RWPE1 (cell line): Measurements from ENCODE around the gene AFMID.

Experiments used
- CTCF ChIA-PET: fragments of 350-600 bp; sonication (Branson Sonifier 250); formaldehyde crosslinking; extraction: SDS; loops from one replicate; lab custom pipeline; 2021; lab: Yijun Ruan, JAX
- POLR2A ChIA-PET: fragments of 400-600 bp; formaldehyde crosslinking; extraction: SDS; loops from one replicate; lab custom pipeline; 2020; ENCODE audit warnings: antibody characterized with exemption; ENCODE audit not compliant: low non-redundant PET; lab: Yijun Ruan, JAX
- DNase-seq: peaks from one replicate; pipeline ENCODE4 v3.0.0; 2012; ENCODE audit warnings: low spot score
- H3K27ac ChIP-seq: fragments of 450-650 bp; 2 replicates; pipeline ENCODE4 v1.5.1; 2017
- TF ChIP-seq, protein P1 (sequence below): fragments of 450-650 bp; conservative IDR thresholded peaks from 2 replicates; pipeline ENCODE4 v1.5.1; 2017; ENCODE audit warnings: low read depth, mild to moderate bottlenecking

The AFMID gene

DNA sequence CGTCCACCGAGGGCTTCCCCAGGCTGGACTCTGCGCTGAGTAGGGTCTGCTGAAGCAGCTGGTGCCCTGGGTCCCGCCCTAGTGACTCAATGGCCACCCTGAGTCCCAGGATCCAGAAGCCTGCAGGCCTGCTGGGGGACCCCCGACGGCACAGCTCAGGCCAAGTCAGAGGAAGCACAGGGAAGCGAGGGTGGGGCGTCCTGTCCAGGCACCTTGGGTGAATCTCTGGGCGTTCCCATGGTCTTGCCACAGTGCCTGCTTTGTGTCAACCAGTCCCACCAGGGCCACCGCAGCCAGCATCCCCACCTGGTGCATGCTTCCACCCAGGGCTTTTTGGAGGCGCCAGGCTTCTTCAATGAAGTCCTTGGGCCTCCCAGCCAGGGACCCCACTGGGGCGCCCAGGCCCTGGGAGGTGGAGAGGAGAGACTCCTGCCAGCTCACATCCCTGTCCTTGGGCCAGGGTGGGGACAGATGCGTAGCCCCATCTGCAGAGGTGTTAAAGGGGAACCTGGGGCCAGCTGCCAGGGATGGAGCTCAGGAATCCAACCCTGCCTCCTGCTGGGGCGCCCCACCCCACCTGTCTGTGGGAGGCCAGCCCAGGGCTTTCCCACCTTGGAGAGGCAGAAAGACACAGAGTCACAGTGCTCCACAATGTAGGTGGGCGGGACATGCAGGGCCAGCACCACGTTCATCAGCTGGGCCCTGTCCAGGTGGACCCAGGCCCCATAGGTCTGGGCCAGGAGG is 62.1 kb downstream of the AFMID start:
- ChIA-PET CTCF (interaction anchor here (0.5 to 2.3 kb wide), 6 partner anchors 12 to 230 kb away, joined by 3 to 14 read pairs (median 4); partner anchors contain the start of gene TK1), POLR2A (no interaction called here)
- no peak overlapping the region for H3K27ac ChIP-seq
- no peak for DNase-seq
- TF ChIP-seq, protein P1, sequence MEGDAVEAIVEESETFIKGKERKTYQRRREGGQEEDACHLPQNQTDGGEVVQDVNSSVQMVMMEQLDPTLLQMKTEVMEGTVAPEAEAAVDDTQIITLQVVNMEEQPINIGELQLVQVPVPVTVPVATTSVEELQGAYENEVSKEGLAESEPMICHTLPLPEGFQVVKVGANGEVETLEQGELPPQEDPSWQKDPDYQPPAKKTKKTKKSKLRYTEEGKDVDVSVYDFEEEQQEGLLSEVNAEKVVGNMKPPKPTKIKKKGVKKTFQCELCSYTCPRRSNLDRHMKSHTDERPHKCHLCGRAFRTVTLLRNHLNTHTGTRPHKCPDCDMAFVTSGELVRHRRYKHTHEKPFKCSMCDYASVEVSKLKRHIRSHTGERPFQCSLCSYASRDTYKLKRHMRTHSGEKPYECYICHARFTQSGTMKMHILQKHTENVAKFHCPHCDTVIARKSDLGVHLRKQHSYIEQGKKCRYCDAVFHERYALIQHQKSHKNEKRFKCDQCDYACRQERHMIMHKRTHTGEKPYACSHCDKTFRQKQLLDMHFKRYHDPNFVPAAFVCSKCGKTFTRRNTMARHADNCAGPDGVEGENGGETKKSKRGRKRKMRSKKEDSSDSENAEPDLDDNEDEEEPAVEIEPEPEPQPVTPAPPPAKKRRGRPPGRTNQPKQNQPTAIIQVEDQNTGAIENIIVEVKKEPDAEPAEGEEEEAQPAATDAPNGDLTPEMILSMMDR, result no peak

DNA sequence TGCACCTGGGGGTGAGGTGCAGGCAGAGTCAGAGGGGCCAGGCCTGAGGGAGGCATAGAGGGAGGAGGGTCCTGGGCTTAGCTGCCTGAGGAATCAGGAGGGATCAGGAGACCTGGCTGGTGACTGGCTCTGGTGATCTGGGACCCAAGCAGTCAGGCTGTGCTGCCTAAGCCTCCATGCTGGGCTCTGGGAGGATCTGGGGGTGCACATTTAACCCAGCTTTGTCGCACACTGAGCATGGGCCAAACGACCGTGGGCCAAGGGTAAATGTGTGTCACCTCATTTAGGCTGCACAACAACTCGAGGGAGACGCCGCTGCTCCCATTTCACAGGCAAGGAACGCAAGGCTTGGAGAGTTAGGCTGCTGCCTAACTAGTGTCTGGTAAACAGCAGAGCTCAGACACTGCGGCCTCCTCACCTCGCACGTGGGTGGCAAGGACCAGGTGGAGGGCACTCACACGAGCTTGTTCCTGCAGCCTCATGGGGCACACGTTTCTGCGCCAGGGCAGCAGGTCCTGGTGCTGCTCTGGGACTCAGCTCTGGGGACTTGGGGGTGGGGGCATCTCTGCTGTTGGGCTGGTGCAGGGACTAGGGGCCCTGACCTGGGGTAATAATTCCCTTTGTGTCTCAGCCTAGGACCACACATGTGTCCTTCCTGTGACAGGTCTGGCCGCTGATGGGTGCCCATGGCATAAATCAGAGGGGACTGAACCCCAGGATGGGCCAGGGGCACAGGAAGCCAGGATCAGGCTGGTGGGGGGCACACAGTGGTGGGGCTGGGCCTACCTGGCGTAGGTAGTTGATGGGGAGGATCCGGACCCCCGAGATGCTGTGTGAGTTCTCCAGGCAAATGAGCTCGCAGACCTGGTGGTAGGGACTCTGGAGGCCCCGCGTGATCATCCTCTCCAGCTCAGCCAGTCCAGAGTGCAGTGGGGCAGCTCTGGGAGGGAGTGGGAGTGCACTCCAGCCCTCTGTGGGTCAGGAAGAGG is 63.0 kb downstream of the AFMID start:
- no peak for DNase-seq
- POLR2A ChIA-PET, result interaction anchor here (0.5 kb wide), 1 partner anchor 30 kb away, joined by 3 read pairs; no protein-coding TSS in a partner anchor
- H3K27ac ChIP-seq, result no peak overlapping the region
- TF ChIP-seq, protein P1, result no peak
- CTCF ChIA-PET, result interaction anchor here (0.5 to 2.3 kb wide), 30 partner anchors 7 to 818 kb away, joined by 3 to 14 read pairs (median 4); partner anchors contain the start of gene TK1

DNA sequence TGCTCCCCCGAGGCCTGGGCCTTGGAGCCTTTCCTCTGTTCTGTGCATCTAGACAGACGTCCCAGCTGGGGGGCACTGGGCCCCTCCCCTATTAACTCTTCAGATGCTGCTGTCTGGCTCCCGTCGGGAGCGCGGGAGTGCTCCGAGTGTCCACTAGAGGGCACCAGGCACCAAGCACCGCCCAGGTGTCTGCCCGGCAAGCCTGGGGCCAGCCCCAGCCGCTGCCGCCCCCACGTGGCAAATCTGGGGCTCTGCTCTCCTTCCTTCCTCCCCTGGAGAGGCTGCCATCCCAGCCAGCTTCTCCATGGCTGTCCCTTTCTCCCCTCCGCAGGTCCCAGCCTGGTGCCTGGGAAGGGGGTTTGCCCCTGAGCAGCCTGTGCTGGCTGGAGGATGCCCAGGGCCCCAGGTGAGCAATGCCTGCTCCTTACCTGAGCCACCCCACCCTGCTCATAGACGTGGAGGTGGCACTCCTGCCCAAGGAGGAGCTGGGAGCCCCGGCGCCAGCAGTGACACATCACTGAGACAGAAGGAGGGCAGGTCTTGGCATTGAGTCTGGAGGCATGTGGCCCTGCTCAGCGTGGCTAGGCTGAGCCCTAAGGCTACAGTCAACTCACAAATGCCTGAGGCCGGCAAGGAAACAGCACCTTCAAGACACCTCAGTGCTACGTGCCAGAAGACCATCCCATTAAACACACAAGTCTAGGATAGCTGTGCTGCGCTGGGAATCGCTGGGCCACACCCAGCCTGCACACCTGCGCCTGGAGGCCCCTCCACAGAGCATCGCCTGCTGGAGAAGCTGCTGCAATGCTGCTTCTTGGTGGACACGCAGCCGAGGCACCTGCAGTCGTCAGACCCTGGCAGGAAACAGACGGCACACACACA is 64.0 kb downstream of the AFMID start:
- peak; percentile 94 for DNase-seq
- H3K27ac ChIP-seq, result peak overlapping the region; percentile 38
- CTCF ChIA-PET, result interaction anchor here (0.5 to 2.3 kb wide), 37 partner anchors 8 to 530 kb away, joined by 3 to 14 read pairs (median 4); no protein-coding TSS in a partner anchor
- POLR2A ChIA-PET, result interaction anchor here (0.5 kb wide), 2 partner anchors 31 to 41 kb away, joined by 3 to 4 read pairs; no protein-coding TSS in a partner anchor
- TF ChIP-seq, protein P1, result peak; percentile 100

DNA sequence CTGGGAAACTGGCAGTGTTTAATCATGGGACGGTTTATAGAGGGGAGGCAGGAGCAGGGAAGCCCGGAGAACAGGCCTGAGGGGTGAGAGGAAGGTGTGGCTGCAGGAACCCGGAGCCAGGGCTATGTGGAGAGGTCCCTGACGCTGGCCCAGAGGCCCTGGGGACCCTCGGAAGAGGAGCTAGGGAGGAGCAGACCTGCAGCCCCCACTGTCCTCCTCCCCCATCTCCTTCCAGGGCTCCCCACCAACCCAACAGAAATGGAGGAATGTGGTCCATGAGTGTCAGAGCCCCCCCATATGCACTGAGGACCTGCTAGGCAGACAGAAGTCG is 64.6 kb downstream of the AFMID start:
- CTCF ChIA-PET, result interaction anchor here (0.6 to 2.3 kb wide), 17 partner anchors 10 to 172 kb away, joined by 3 to 14 read pairs (median 5); no protein-coding TSS in a partner anchor
- POLR2A ChIA-PET, result no interaction called here
- DNase-seq, result no peak
- H3K27ac ChIP-seq, result peak overlapping the region; percentile 38
- TF ChIP-seq, protein P1, result no peak

DNA sequence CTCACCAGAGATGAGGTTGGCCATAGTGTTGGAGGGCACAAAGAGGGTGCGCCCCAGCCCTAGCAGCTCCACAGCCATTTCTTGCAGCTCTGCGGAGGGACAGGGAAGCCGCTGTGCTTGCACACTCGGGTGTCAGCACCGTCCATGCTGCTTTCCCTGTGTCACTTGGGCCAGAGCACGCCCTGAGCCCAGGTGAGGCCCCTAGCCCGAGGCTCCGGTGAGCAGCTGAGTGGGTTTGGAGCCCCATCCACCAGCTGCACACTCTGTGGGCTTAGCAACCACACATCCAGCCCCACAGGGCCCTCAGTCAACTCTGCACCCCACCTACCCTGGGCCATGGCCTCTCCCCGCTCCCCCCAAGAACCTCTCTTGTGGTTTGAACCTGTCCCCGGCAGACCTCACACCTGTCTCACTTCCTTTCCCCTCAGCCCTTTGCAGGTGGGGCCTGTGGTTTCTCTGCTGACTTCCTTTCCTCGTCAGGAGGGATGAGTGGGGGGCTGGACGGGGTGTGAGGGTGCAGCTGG is 65.0 kb downstream of the AFMID start:
- TF ChIP-seq, protein P1, result no peak
- ChIA-PET CTCF (interaction anchor here (0.7 to 2.0 kb wide), 7 partner anchors 10 to 170 kb away, joined by 3 to 12 read pairs (median 3); no protein-coding TSS in a partner anchor), POLR2A (no interaction called here)
- DNase-seq, result no peak
- H3K27ac ChIP-seq, result no peak overlapping the region
